NCI-H2227 (cell line): ENCODE results near the gene MINDY2.
"Not testable (repeated sequence)": the region's sequence is repeated elsewhere in the genome, so short reads cannot be mapped to it uniquely, and the experiment has no call there.

ENCODE experiments used
- DNase-seq: peaks from one replicate; lab custom pipeline; 2025; ENCODE audit not compliant: unreplicated experiment; lab: John Stamatoyannopoulos, UW

Gene MINDY2

DNA sequence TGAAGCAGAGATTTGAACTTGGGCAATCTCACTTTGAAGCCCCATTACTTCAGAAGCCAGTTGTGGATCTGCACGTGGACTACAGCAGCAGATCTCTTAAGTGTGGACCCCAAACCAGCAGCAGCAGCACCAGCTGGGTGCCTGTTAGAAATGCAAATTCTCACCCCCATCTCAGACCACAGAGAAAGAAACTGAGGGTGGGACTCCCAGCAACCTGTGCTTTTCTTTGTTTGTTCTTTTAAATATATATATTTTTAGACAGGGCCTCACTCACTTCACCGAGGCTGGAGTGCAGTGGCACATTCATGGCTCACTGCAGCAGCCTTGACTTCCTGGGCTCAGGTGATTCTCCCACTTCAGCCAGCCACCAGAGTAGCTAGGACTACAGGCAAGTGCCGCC is 109.2 kb downstream of the MINDY2 start:
- DNase-seq: no peak

- no peak for DNase-seq
Observed at GRCh38 chr15:58882243-58882642, 111.1 kb downstream of the MINDY2 start.

DNA sequence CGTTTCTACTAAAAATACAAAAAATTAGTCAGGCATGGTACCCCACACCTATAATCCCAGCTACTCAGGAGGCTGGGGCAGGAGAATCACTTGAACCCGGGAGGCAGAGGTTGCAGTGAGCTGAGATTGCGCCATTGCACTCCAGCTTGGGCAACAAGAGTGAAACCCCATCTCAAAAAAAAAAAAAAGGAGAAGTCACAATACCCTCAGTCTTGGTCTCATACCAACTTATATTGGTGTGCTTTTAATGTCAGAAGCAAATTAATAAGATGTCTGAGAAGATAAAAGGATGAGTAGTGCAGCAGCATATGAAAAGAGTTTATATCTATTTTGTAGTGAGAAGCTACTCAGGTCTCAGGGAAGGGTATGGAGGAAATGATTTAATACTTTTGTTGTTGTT is 112.8 kb downstream of the MINDY2 start:
- DNase-seq: not testable (repeated sequence)

- DNase-seq: no peak
Observed at GRCh38 chr15:58886921-58887320, 115.8 kb downstream of the MINDY2 start.

DNA sequence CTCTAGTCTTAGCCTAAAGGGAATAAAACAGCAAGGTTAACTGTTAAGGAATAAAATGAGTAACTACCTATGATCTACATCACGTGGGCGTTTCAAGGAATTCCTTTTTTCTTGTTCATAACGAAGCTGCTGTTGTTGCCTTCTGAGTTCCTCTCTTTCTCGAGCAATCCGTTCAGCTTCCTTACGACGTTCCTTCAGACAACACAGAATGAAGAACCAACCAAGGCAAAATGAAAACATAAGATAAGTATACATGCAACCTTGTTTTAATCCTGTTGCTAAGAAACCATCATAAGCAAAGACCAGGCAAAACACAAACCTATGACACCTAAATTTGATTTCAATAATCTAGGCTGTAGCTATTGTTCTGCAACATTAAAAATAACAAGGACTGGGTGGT is 118.3 kb downstream of the MINDY2 start:
- DNase-seq: no peak

DNA sequence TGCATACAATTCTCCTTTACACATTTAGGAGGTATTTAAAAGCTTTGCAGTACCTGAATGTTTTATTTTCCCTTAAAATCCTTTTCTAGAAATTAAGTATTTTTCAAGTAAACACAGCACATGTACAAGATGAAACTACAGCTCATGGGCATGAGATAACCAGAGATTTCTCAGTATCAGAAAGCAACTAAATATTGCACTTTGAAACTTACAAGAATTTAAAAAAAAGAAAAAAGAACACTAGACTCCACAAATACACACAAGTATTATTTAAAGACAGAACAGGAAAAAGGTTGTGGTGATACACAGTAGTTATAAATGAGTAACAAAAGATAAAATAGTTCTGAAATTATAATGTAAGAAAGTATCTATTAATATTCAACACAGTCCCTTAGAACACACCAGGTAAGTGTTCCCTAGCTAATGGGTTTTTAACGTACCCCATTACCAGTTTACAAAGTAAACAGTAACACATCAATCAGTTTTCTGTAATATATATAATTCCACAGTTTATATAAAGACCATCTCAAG is 127.1 kb downstream of the MINDY2 start:
- no peak for DNase-seq

DNA sequence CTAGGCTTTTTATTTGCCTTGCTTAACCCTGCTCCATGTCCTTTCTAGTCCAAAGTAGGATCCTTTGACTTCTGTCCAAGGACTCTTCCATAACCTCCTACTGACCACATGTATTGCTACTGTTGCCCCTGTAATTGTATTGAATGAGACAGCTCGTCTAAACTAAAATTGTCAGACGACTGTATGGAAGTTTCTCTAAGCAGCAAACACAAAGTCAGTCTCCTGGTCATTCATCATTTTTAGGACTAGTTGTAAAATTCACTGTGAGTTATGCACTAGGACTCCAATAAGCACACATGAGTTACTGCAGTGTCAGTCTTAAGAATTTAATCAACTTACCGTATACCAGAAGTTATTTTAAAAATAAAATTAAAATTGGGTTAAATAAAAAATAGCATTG is 129.5 kb downstream of the MINDY2 start:
- no peak for DNase-seq

DNA sequence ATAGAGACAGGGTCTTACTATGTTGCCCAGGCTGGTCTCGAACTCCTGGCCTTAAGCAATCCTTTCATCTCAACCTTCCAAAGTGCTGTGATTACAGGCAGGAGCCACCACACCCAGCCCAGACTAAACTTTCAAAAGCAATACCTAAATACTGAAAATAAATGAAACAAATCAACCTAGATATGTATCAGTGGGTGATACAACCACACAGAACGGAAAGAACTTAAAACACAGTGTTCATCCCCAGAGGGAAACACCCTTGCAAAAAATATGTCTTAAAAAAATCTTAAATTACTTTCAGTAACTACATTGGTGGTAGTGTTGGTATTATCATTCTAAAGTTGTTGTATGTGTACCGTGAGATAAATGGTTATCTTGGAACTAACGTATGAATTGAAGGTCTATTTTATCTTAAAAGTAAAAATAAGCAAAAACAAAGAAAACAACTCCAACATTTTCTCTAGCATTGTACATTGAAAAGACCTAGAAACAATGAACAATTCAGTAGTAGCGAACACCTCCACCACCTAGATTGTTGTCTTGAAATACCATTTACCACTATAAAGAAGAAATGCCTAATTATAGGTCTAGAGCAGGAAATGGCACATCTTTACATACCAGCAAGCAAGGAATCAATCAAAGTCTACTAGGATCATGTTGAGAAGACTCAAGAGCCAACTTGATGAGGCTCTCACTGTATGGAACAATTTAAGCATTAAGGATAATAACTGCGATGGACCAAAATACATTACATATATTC is 137.6 kb downstream of the MINDY2 start:
- DNase-seq: peak; percentile 10

GRCh38 chr15:58909616-58910015 is 138.5 kb downstream of the MINDY2 start:
- DNase-seq: no peak

DNA sequence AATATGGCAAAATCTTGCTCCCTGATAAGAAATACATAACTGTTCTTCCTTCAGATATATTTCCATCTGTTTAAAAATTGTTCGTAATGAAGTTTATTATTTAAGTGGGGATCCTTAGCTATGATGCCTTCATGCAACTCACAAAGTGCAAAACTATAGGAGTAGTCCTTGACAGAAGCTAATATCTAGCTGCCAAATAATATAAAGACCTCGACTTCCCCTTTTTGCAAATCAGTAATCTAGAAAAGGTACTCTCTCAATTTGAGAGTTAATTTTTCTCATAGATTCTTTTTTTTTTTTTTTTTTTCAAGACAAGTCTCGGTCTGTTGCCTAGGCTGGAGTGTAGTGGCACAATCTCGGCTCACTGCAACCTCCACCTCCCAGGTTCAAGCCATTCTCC is 139.4 kb downstream of the MINDY2 start:
- DNase-seq: no peak
